ENCODE measurements around the gene TCF7.

Gene TCF7

GRCh38 chr5:134183481-134183880 is 69.0 kb downstream of the TCF7 start:
- no peak for DNase-seq
- Histone ChIP-seq H3K36me3 (no peaks in the 10 kb centered on the region), H3K4me3 (ENCODE audit: low read depth, low read length) (no peak overlapping the region), H3K4me1 (no peaks in the 10 kb centered on the region), H3K27me3 (no peaks in the 10 kb centered on the region), H3K9me3 (no peaks in the 10 kb centered on the region)
- no peak for TF ChIP-seq CTCF (IDR thresholded peaks at IDR 0.05; ENCODE audit: low read depth, low read length)

- no peaks in the 10 kb centered on the region for H3K36me3 ChIP-seq
- H3K27me3 ChIP-seq: no peaks in the 10 kb centered on the region
- no peak overlapping the region for H3K4me3 ChIP-seq (ENCODE audit: low read depth, low read length)
- peak; percentile 97 for TF ChIP-seq CTCF (IDR thresholded peaks at IDR 0.05; ENCODE audit: low read depth, low read length)
- H3K9me3 ChIP-seq: no peaks in the 10 kb centered on the region
- H3K4me1 ChIP-seq: no peaks in the 10 kb centered on the region
- peak; percentile 81 for DNase-seq
These were observed 70.0 kb downstream of the TCF7 start for GRCh38 chr5:134184155-134185135.

GRCh38 chr5:134188092-134188491 is 73.6 kb downstream of the TCF7 start:
- no peaks in the 10 kb centered on the region for H3K4me1 ChIP-seq
- H3K4me3 ChIP-seq (ENCODE audit: low read depth, low read length): no peak overlapping the region
- H3K9me3 ChIP-seq: no peaks in the 10 kb centered on the region; the same call in 1 of the 2 replicates
- no peaks in the 10 kb centered on the region for H3K27me3 ChIP-seq
- TF ChIP-seq CTCF (IDR thresholded peaks at IDR 0.05; ENCODE audit: low read depth, low read length): no peak
- H3K36me3 ChIP-seq: no peaks in the 10 kb centered on the region; the same call in 1 of the 2 replicates
- no peak for DNase-seq

- Histone ChIP-seq H3K27me3 (no peaks in the 10 kb centered on the region), H3K9me3 (no peaks in the 10 kb centered on the region; the same call in 1 of the 2 replicates), H3K4me1 (no peaks in the 10 kb centered on the region), H3K4me3 (ENCODE audit: low read depth, low read length) (no peak overlapping the region), H3K36me3 (peaks cover 4% of the 10 kb centered on the region)
- DNase-seq: no peak
- TF ChIP-seq CTCF (IDR thresholded peaks at IDR 0.05; ENCODE audit: low read depth, low read length): no peak
These were observed 74.5 kb downstream of the TCF7 start for GRCh38 chr5:134189031-134189430.

- Histone ChIP-seq H3K9me3 (no peaks in the 10 kb centered on the region; the same call in 1 of the 2 replicates), H3K4me3 (ENCODE audit: low read depth, low read length) (no peak overlapping the region), H3K36me3 (peaks cover 67% of the 10 kb centered on the region), H3K27me3 (no peaks in the 10 kb centered on the region), H3K4me1 (no peaks in the 10 kb centered on the region)
- DNase-seq: no peak
- no peak for TF ChIP-seq CTCF (IDR thresholded peaks at IDR 0.05; ENCODE audit: low read depth, low read length)
These were observed 81.2 kb downstream of the TCF7 start for GRCh38 chr5:134195666-134196065.
